ENCODE measurements around the gene UNC13B.
"Not testable (repeated sequence)": the region's sequence is repeated elsewhere in the genome, so short reads cannot be mapped to it uniquely, and the experiment has no call there.

Gene UNC13B

GRCh38 chr9:35397923-35398322, 236.1 kb downstream of the UNC13B start:
- Mint-ChIP-seq H3K9me3 (no peaks in the 10 kb centered on the region), H3K27ac (ENCODE audit: low read depth) (no peak overlapping the region), H3K27me3 (peaks cover 28% of the 10 kb centered on the region), H3K36me3 (ENCODE audit: insufficient read depth) (peaks cover 1% of the 10 kb centered on the region), H3K4me1 (no peaks in the 10 kb centered on the region), H3K4me3 (no peak overlapping the region)
- ATAC-seq (replicated peaks; ENCODE audit: extremely low read depth, poor library complexity, severe bottlenecking) = no peak
- no peak for DNase-seq (ENCODE audit: low spot score in 2 of 2)

- Mint-ChIP-seq H3K27ac (ENCODE audit: low read depth) (no peak overlapping the region), H3K4me3 (no peak overlapping the region), H3K36me3 (ENCODE audit: insufficient read depth) (no peaks in the 10 kb centered on the region), H3K4me1 (no peaks in the 10 kb centered on the region), H3K27me3 (peaks cover 24% of the 10 kb centered on the region), H3K9me3 (no peaks in the 10 kb centered on the region)
- no peak for ATAC-seq (replicated peaks; ENCODE audit: extremely low read depth, poor library complexity, severe bottlenecking)
- DNase-seq (ENCODE audit: low spot score in 2 of 2) = no peak
Observed at GRCh38 chr9:35398651-35399335, 237.0 kb downstream of the UNC13B start.

GRCh38 chr9:35404865-35405264, 243.1 kb downstream of the UNC13B start:
- peaks cover 35% of the 10 kb centered on the region for H3K27me3 Mint-ChIP-seq
- H3K4me3 Mint-ChIP-seq = no peak overlapping the region
- no peak for ATAC-seq (replicated peaks; ENCODE audit: extremely low read depth, poor library complexity, severe bottlenecking)
- H3K27ac Mint-ChIP-seq (ENCODE audit: low read depth) = no peak overlapping the region
- DNase-seq (ENCODE audit: low spot score in 2 of 2) = no peak
- H3K9me3 Mint-ChIP-seq = no peaks in the 10 kb centered on the region
- peaks cover 4% of the 10 kb centered on the region for H3K4me1 Mint-ChIP-seq
- H3K36me3 Mint-ChIP-seq (ENCODE audit: insufficient read depth) = no peaks in the 10 kb centered on the region

DNA sequence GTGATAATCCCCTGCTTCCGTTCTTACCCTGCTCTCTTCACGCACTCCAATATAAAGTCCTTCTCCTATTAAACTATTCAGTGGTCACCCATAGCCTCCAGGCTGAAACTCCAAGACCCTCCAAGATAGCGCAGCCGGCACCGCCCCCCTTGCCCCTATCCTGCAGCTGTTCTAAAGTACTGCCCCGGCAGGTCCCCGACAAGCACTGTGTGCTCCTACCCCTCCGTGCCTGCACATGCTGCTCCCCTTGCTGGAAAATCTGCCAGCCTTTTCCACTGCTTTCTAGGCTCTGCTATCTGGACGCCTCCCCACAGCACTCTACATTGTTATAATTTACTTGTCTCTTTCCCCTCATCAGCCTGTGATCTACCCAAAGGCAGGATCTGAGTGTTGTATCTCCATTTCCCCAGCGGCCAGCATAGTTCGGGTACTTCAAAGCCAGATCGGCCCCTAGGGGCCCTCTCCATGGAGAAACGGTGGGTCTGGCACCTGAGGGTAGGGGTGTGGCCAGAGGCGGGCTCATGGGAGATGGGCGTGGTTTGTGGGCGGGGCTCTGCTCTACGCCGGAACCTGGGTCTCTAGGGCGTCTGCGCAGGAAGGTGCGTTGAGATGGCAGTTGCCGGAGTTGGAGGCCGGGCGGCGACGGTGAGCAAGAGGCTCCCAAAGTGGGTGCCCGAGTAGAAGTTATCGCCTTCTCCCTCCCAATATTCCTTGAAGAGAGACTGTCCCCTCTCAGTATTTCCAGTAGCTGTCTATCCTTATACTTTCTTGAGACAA, 244.6 kb downstream of the UNC13B start:
- Mint-ChIP-seq H3K4me3 (no peak overlapping the region), H3K27ac (ENCODE audit: low read depth) (no peak overlapping the region), H3K4me1 (peaks cover 4% of the 10 kb centered on the region), H3K36me3 (ENCODE audit: insufficient read depth) (no peaks in the 10 kb centered on the region), H3K27me3 (peaks cover 36% of the 10 kb centered on the region), H3K9me3 (no peaks in the 10 kb centered on the region)
- ATAC-seq (replicated peaks; ENCODE audit: extremely low read depth, poor library complexity, severe bottlenecking) (no peak), DNase-seq (ENCODE audit: low spot score in 2 of 2) (no peak)

- Mint-ChIP-seq H3K4me1 (peaks cover 4% of the 10 kb centered on the region), H3K36me3 (ENCODE audit: insufficient read depth) (no peaks in the 10 kb centered on the region), H3K27ac (ENCODE audit: low read depth) (no peak overlapping the region), H3K4me3 (no peak overlapping the region), H3K9me3 (no peaks in the 10 kb centered on the region), H3K27me3 (peaks cover 46% of the 10 kb centered on the region)
- DNase-seq (ENCODE audit: low spot score in 2 of 2) (no peak), ATAC-seq (replicated peaks; ENCODE audit: extremely low read depth, poor library complexity, severe bottlenecking) (no peak)
Observed at GRCh38 chr9:35407846-35408245, 246.0 kb downstream of the UNC13B start.

DNA sequence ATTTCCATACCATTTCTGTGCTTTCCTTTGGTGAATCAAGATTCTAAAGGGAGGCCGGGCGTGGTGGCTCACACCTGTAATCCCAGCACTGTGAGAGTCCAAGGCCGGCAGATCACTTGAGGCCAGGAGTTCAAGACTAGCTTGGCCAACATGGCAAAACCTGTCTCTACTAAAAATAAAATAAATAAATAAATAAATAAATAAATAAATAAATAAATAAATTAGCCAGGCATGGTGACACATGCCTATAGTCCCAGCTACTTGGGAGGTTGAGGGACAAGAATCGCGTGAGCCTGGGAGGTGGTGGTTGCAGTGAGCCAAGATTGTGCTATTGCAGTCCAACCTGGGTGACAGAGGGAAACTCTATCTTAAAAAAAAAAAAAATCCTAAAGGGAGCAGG, 247.6 kb downstream of the UNC13B start:
- H3K27ac Mint-ChIP-seq (ENCODE audit: low read depth); H3K9me3 Mint-ChIP-seq; H3K36me3 Mint-ChIP-seq (ENCODE audit: insufficient read depth); H3K4me1 Mint-ChIP-seq; DNase-seq (ENCODE audit: low spot score in 2 of 2); H3K4me3 Mint-ChIP-seq; ATAC-seq (replicated peaks; ENCODE audit: extremely low read depth, poor library complexity, severe bottlenecking): not testable (repeated sequence)
- H3K27me3 Mint-ChIP-seq = peaks cover 53% of the 10 kb centered on the region

GRCh38 chr9:35414889-35415288, 253.1 kb downstream of the UNC13B start:
- Mint-ChIP-seq H3K9me3 (no peaks in the 10 kb centered on the region), H3K4me1 (no peaks in the 10 kb centered on the region), H3K27me3 (peaks cover 82% of the 10 kb centered on the region), H3K36me3 (ENCODE audit: insufficient read depth) (no peaks in the 10 kb centered on the region), H3K27ac (ENCODE audit: low read depth) (no peak overlapping the region), H3K4me3 (no peak overlapping the region)
- DNase-seq (ENCODE audit: low spot score in 2 of 2) (no peak), ATAC-seq (replicated peaks; ENCODE audit: extremely low read depth, poor library complexity, severe bottlenecking) (no peak)

DNA sequence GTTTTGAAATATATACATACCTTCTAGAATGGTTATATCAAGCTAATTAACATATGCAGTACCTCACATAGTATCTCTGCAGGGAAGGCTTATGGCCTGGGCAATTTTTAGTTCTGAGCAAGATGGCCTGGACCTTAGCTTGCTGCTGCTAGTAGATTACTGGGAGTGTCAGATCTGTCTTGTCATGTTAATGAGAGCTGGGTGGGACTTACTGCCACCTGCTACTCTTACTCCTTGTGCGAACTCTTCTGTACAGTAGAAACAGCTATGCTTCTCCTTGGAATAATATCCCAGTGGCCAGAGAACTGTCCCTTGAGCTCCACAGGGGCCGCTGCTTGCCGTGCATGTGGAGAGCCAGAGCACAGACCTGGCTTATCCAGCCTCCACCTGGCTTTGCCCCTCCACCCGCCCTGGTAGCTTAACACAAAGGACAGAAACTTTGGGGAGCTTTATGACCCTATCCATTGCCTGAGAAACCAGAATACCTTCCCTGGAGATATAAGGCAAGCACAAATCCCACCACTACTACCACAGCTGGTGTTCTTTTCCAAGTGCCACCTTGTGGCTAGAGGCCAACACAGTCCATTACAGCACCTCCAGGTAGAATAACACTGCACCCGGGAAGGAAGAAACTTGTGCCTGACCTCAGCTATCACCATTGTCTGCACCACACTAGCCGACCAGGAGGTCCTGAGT, 253.7 kb downstream of the UNC13B start:
- no peaks in the 10 kb centered on the region for H3K9me3 Mint-ChIP-seq
- DNase-seq (ENCODE audit: low spot score in 2 of 2) (no peak), ATAC-seq (replicated peaks; ENCODE audit: extremely low read depth, poor library complexity, severe bottlenecking) (no peak)
- H3K4me3 Mint-ChIP-seq = no peak overlapping the region
- peaks cover 89% of the 10 kb centered on the region for H3K27me3 Mint-ChIP-seq
- no peak overlapping the region for H3K27ac Mint-ChIP-seq (ENCODE audit: low read depth)
- no peaks in the 10 kb centered on the region for H3K36me3 Mint-ChIP-seq (ENCODE audit: insufficient read depth)
- no peaks in the 10 kb centered on the region for H3K4me1 Mint-ChIP-seq

- Mint-ChIP-seq H3K27me3 (peaks cover 94% of the 10 kb centered on the region), H3K4me1 (no peaks in the 10 kb centered on the region)
Observed at GRCh38 chr9:35416098-35416427, 254.3 kb downstream of the UNC13B start.

DNA sequence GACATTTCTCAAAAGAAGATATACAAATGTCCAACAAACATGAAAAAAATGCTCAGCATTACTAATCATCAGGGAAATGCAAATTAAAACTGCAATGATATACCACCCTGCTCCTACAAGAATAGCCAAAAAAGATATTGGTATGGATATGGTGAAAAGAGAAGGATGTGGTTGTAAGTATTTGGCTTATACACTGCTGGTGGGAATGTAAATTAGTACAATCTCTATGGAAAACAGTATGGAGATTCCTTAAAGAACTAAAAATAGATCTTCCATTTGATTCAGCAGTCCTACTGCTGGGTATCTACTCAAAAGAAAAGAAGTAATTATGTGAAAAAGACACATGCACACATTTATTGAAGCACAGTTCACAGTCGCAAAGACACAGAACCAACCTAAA, 260.5 kb downstream of the UNC13B start:
- no peaks in the 10 kb centered on the region for H3K4me1 Mint-ChIP-seq
- H3K36me3 Mint-ChIP-seq (ENCODE audit: insufficient read depth) = no peaks in the 10 kb centered on the region
- no peak overlapping the region for H3K4me3 Mint-ChIP-seq
- DNase-seq (ENCODE audit: low spot score in 2 of 2) (no peak), ATAC-seq (replicated peaks; ENCODE audit: extremely low read depth, poor library complexity, severe bottlenecking) (no peak)
- no peaks in the 10 kb centered on the region for H3K9me3 Mint-ChIP-seq
- no peak overlapping the region for H3K27ac Mint-ChIP-seq (ENCODE audit: low read depth)
- H3K27me3 Mint-ChIP-seq = peaks cover 95% of the 10 kb centered on the region

More at GRCh38 chr9:35416098-35416427, 254.3 kb downstream of the UNC13B start:
- Mint-ChIP-seq H3K4me3 (no peak overlapping the region), H3K9me3 (no peaks in the 10 kb centered on the region), H3K27ac (ENCODE audit: low read depth) (no peak overlapping the region), H3K36me3 (ENCODE audit: insufficient read depth) (no peaks in the 10 kb centered on the region)
- no peak for DNase-seq (ENCODE audit: low spot score in 2 of 2)
- no peak for ATAC-seq (replicated peaks; ENCODE audit: extremely low read depth, poor library complexity, severe bottlenecking)

DNA sequence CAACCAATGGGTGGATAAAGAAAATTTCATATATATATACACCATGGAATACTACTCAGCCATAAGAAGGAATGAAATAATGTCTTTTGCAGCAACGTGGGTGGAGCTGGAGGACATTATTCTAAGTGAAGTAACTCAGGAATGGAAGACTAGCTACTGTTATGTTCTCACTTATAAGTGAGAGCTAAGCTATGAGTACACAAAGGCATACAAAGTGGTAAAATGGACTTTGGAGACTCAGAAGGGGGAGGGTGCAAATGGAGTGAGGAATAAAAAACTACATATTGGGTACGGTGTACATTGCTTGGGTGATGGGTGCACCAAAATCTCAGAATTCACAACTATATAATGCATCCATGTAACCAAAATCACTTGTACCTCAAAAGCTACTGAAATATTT, 260.9 kb downstream of the UNC13B start:
- Mint-ChIP-seq H3K36me3 (ENCODE audit: insufficient read depth) (no peaks in the 10 kb centered on the region), H3K4me1 (no peaks in the 10 kb centered on the region), H3K27ac (ENCODE audit: low read depth) (no peak overlapping the region), H3K27me3 (peaks cover 94% of the 10 kb centered on the region), H3K4me3 (no peak overlapping the region), H3K9me3 (no peaks in the 10 kb centered on the region)
- no peak for DNase-seq (ENCODE audit: low spot score in 2 of 2)
- no peak for ATAC-seq (replicated peaks; ENCODE audit: extremely low read depth, poor library complexity, severe bottlenecking)

DNA sequence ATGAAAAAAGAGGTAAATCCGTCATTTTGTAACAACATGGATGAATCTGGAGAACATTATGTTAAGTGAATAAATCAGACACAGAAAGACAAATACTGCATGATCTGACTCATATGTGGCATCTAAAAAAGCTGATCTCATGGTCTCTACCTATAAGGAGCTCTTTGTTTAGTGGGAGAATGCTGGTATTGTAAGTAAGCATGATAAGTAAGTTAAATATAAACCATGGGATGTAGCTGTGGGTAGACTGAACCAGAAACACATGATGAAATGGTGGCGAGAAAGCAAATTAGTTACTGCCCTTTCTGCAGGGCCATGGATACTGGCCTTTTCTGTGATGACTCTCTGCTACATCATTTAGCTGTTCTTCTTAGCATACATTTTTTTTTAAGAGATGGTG, 261.7 kb downstream of the UNC13B start:
- peaks cover 6% of the 10 kb centered on the region for H3K9me3 Mint-ChIP-seq
- no peaks in the 10 kb centered on the region for H3K36me3 Mint-ChIP-seq (ENCODE audit: insufficient read depth)
- DNase-seq (ENCODE audit: low spot score in 2 of 2) = no peak
- peaks cover 94% of the 10 kb centered on the region for H3K27me3 Mint-ChIP-seq
- no peaks in the 10 kb centered on the region for H3K4me1 Mint-ChIP-seq
- no peak overlapping the region for H3K4me3 Mint-ChIP-seq
- no peak overlapping the region for H3K27ac Mint-ChIP-seq (ENCODE audit: low read depth)
- no peak for ATAC-seq (replicated peaks; ENCODE audit: extremely low read depth, poor library complexity, severe bottlenecking)

Measured in central memory CD8-positive, alpha-beta T cell (primary cell).